Erythroblast (primary cell): ENCODE measurements around the gene PCSK1N.

Experiments used
- GATA1 ChIP-seq: IDR thresholded peaks from 2 replicates; pipeline ENCODE4 v1.6.1; 2011; ENCODE audit warnings: low read depth, mild to moderate bottlenecking, control low read depth, low read length, moderate library complexity
- POLR2A ChIP-seq: IDR thresholded peaks from 2 replicates; pipeline ENCODE4 v1.6.1; 2011; ENCODE audit warnings: mild to moderate bottlenecking, low read length

DNA sequence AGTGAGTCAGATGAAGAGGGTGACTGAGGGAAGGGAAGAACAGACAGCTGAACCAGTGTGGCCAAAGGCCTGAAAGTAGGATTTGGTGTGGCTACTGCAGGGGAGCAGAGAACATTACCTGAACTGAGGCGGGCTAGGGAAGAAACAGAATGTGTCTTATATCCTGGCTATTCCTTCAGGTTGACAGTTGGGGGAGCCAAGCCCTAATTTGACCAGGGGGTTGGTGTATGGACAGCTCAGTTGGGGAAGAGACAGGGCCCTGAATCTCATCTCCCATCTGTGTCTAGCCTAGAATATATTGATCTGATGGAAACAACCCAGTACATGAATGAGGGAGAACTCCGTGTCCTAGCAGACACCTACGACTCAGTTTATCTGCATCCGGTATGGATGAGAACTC is 29.3 kb downstream of the PCSK1N start:
- TF ChIP-seq POLR2A (no peak), GATA1 (no peak)
